HepG2 (cell line): ENCODE measurements around the gene PPP2R2D.

Experiments
- BCLAF1 ChIP-seq: fragments of 450-650 bp; IDR thresholded peaks from 2 replicates; pipeline ENCODE4 v1.6.1; 2017; ENCODE audit warnings: mild to moderate bottlenecking
- GABPA ChIP-seq, 2 experiments: IDR thresholded peaks; 2 replicates each; pipeline ENCODE4 v1.6.1; 2011 to 2016; ENCODE audit warnings: low read depth in 2 of 2, low read length in 1 of 2, missing biosample characterization in 1 of 2, missing genetic modification characterization in 1 of 2
- MBNL3 ChIP-seq: fragments of 250-450 bp; sonication (Bioruptor Pico); conservative IDR thresholded peaks from 2 replicates; pipeline ENCODE4 v1.8.0; 2022; ENCODE audit warnings: mild to moderate bottlenecking, inconsistent platforms
- PATZ1 ChIP-seq: sonication (generic); formaldehyde crosslinking; IDR thresholded peaks from 2 replicates; pipeline ENCODE4 v1.4.0; 2020; ENCODE audit warnings: missing genetic modification reagents
- PHF8 ChIP-seq: sonication (generic); formaldehyde crosslinking; IDR thresholded peaks from 2 replicates; pipeline ENCODE4 v1.5.0; 2020; ENCODE audit warnings: missing genetic modification reagents
- POGZ ChIP-seq: sonication (generic); formaldehyde crosslinking; IDR thresholded peaks from 2 replicates; pipeline ENCODE4 v1.4.0; 2020; ENCODE audit warnings: mild to moderate bottlenecking, missing genetic modification reagents
- POLR2A ChIP-seq, 2 experiments: IDR thresholded peaks; 2 replicates each; pipeline ENCODE4 v1.6.1; 2011; ENCODE audit warnings: low read depth in 2 of 2, low read length in 2 of 2, mild to moderate bottlenecking in 1 of 2, moderate library complexity in 1 of 2; ENCODE audit not compliant: insufficient read depth in 1 of 2
- SUZ12 ChIP-seq: fragments of 150-350 bp; IDR thresholded peaks from 2 replicates; pipeline ENCODE4 v1.6.1; 2014; ENCODE audit warnings: low read depth, low read length
- ZBTB21 ChIP-seq: sonication (generic); formaldehyde crosslinking; IDR thresholded peaks from 2 replicates; pipeline ENCODE4 v1.4.0; 2020; ENCODE audit warnings: missing genetic modification reagents
- ZFP91 ChIP-seq: sonication (generic); formaldehyde crosslinking; IDR thresholded peaks from 2 replicates; pipeline ENCODE4 v1.9.0; 2022; ENCODE audit warnings: missing genetic modification reagents, mild to moderate bottlenecking, borderline replicate concordance
- ZNF629 ChIP-seq: sonication (generic); formaldehyde crosslinking; conservative IDR thresholded peaks from 2 replicates; pipeline ENCODE4 v1.5.0; 2020; ENCODE audit warnings: missing genetic modification reagents

- TF ChIP-seq MBNL3 (no peak), PHF8 (CRISPR knock-in tag) (no peak), PATZ1 (CRISPR knock-in tag) (no peak), POLR2A (IDR thresholded peaks at IDR 0.05; ENCODE audit: insufficient read depth in 1 of 2, low read depth in 2 of 2, low read length in 2 of 2) (no peak), BCLAF1 (no peak), GABPA (IDR thresholded peaks at IDR 0.05; ENCODE audit: low read depth, low read length) (no peak), GABPA (CRISPR knock-in tag; IDR thresholded peaks at IDR 0.05; ENCODE audit: low read depth) (no peak), ZNF629 (CRISPR knock-in tag) (no peak), ZBTB21 (CRISPR knock-in tag) (no peak), POGZ (CRISPR knock-in tag) (no peak), SUZ12 (no peak), ZFP91 (CRISPR knock-in tag) (no peak)
Measured at GRCh38 chr10:131860806-131861440, 39.9 kb upstream of the PPP2R2D start.
